HG03442 (cell line): ENCODE measurements around the gene PCDHGB7.
A peak's percentile ranks its signal among the peaks of the same experiment; 100 is the strongest.
"Not testable (repeated sequence)": the region's sequence is repeated elsewhere in the genome, so short reads cannot be mapped to it uniquely, and the experiment has no call there.

ENCODE experiments used
- ATAC-seq: cut with Tn5 transposase; IDR thresholded peaks from one replicate; pipeline ENCODE4 v1.9.1; 2021; ENCODE audit warnings: mild to moderate bottlenecking, moderate library complexity; ENCODE audit not compliant: unreplicated experiment

PCDHGB7 gene

GRCh38 chr5:141417494-141418172, at the start of gene PCDHGB7:
PCDHGB7 (plus strand) TSS chr5:141417677; CDS start chr5:141417860, 183 bp downstream.
- ATAC-seq = peak; percentile 67

GRCh38 chr5:141369994-141370848, 47.3 kb upstream of the PCDHGB7 start, which contains the start of gene PCDHGB3:
PCDHGB3 (plus strand) TSS chr5:141370242; CDS start chr5:141370395, 153 bp downstream.
- peak; percentile 64 for ATAC-seq

GRCh38 chr5:141371572-141372475, 45.7 kb upstream of the PCDHGB7 start:
- no peak for ATAC-seq

GRCh38 chr5:141373673-141374317, 43.7 kb upstream of the PCDHGB7 start, which contains the start of gene PCDHGA6:
PCDHGA6 (plus strand) TSS chr5:141373891; CDS start chr5:141374084, 193 bp downstream.
- ATAC-seq = no peak

- no peak for ATAC-seq
Measured at GRCh38 chr5:141374627-141375026, 42.9 kb upstream of the PCDHGB7 start.

GRCh38 chr5:141375444-141376155, 41.9 kb upstream of the PCDHGB7 start:
- ATAC-seq = not testable (repeated sequence)

- no peak for ATAC-seq
Measured at GRCh38 chr5:141382469-141383294, 34.8 kb upstream of the PCDHGB7 start, which contains the start of gene PCDHGA7. PCDHGA7 (plus strand) TSS chr5:141382742; CDS start chr5:141382900, 158 bp downstream.

GRCh38 chr5:141383345-141383744, 34.1 kb upstream of the PCDHGB7 start:
- ATAC-seq = no peak

- no peak for ATAC-seq
Measured at GRCh38 chr5:141384471-141385267, 32.8 kb upstream of the PCDHGB7 start.

- not testable (repeated sequence) for ATAC-seq
Measured at GRCh38 chr5:141387557-141388311, 29.7 kb upstream of the PCDHGB7 start, which contains the start of gene PCDHGB4. PCDHGB4 (plus strand) TSS chr5:141387698; CDS start chr5:141387885, 187 bp downstream.

- no peak for ATAC-seq
Measured at GRCh38 chr5:141388661-141389060, 28.8 kb upstream of the PCDHGB7 start.

GRCh38 chr5:141389153-141390042, 28.1 kb upstream of the PCDHGB7 start:
- no peak for ATAC-seq

- ATAC-seq = no peak
Measured at GRCh38 chr5:141392429-141393198, 24.9 kb upstream of the PCDHGB7 start, which contains the start of gene PCDHGA8. PCDHGA8 (plus strand) TSS chr5:141392633; CDS start chr5:141392814, 181 bp downstream.

GRCh38 chr5:141393267-141393666, 24.2 kb upstream of the PCDHGB7 start:
- no peak for ATAC-seq
